ENCODE data around the gene OR6C6.

DNA sequence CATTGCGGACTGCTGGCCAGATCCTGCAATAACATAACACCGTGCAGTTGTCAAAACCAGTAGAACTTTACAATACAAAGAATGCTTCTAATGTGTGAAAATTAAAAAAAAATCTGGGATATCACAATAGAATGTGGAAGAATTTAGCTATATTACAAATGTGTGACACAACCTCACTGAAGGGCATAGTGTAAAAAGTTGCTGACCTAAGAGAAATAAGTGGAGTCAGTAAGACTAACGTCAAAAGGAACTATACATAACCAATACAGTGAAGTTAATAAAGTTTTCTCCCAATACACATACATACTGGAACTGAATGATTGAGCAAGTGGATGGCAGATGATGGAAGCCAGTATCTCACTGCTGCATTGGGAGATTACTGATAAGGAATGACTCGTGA lies 39.5 kb downstream of the OR6C6 start:
- TF ChIP-seq EZH2 (IDR thresholded peaks at IDR 0.05; ENCODE audit: borderline replicate concordance, low read depth, low read length) (no peak), PHTF2 (CRISPR knock-in tag; IDR thresholded peaks at IDR 0.05) (no peak), ZC3H11A (IDR thresholded peaks at IDR 0.05; ENCODE audit: low read depth, low read length) (no peak), GABPA (tag; conservative IDR thresholded peaks at IDR 0.05; ENCODE audit: low read depth) (no peak)
- TF ChIP-seq, protein P1, sequence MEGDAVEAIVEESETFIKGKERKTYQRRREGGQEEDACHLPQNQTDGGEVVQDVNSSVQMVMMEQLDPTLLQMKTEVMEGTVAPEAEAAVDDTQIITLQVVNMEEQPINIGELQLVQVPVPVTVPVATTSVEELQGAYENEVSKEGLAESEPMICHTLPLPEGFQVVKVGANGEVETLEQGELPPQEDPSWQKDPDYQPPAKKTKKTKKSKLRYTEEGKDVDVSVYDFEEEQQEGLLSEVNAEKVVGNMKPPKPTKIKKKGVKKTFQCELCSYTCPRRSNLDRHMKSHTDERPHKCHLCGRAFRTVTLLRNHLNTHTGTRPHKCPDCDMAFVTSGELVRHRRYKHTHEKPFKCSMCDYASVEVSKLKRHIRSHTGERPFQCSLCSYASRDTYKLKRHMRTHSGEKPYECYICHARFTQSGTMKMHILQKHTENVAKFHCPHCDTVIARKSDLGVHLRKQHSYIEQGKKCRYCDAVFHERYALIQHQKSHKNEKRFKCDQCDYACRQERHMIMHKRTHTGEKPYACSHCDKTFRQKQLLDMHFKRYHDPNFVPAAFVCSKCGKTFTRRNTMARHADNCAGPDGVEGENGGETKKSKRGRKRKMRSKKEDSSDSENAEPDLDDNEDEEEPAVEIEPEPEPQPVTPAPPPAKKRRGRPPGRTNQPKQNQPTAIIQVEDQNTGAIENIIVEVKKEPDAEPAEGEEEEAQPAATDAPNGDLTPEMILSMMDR (IDR thresholded peaks at IDR 0.05 in 2 of 3, conservative IDR thresholded peaks at IDR 0.05 in 1 of 3; ENCODE audit: insufficient read depth in 2 of 3, low read depth in 1 of 3, low read length in 3 of 3), result no peak
- TF ChIP-seq, protein P2, sequence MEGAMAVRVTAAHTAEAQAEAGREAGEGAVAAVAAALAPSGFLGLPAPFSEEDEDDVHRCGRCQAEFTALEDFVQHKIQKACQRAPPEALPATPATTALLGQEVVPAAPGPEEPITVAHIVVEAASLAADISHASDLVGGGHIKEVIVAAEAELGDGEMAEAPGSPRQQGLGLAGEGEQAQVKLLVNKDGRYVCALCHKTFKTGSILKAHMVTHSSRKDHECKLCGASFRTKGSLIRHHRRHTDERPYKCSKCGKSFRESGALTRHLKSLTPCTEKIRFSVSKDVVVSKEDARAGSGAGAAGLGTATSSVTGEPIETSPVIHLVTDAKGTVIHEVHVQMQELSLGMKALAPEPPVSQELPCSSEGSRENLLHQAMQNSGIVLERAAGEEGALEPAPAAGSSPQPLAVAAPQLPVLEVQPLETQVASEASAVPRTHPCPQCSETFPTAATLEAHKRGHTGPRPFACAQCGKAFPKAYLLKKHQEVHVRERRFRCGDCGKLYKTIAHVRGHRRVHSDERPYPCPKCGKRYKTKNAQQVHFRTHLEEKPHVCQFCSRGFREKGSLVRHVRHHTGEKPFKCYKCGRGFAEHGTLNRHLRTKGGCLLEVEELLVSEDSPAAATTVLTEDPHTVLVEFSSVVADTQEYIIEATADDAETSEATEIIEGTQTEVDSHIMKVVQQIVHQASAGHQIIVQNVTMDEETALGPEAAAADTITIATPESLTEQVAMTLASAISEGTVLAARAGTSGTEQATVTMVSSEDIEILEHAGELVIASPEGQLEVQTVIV (CRISPR knock-in tag; IDR thresholded peaks at IDR 0.05; ENCODE audit: borderline replicate concordance), result no peak

All from K562 (cell line).